Hepatocyte (in vitro differentiated cells): ENCODE results near the gene RASGRF1. TPM values are rescaled to one million over a fixed set of nuclear protein-coding genes. Genes with fewer than 3 reads are reported as not detected.

ENCODE experiments used
- DNase-seq: peaks from one replicate; pipeline ENCODE4 v3.0.0-alpha.2; 2016; ENCODE audit warnings: low spot score
- H2AFZ ChIP-seq: fragments of 200-600 bp; sonication (generic); 2 replicates; pipeline ENCODE4 v1.6.0; 2016; ENCODE audit warnings: antibody characterized with exemption, mild to moderate bottlenecking
- H3K27ac ChIP-seq: fragments of 200-600 bp; sonication (generic); 2 replicates; pipeline ENCODE4 v1.5.1; 2016; ENCODE audit warnings: mild to moderate bottlenecking
- H3K27me3 ChIP-seq: fragments of 200-600 bp; sonication (generic); 2 replicates; pipeline ENCODE4 v1.6.1; 2016
- H3K36me3 ChIP-seq: fragments of 200-600 bp; sonication (generic); replicated peaks from 2 replicates; pipeline ENCODE4 v1.5.1; 2016; ENCODE audit warnings: low read depth; ENCODE audit not compliant: insufficient read depth
- H3K4me1 ChIP-seq: fragments of 200-600 bp; sonication (generic); 2 replicates; pipeline ENCODE4 v1.5.1; 2016; ENCODE audit warnings: mild to moderate bottlenecking, moderate library complexity; ENCODE audit not compliant: insufficient read depth
- H3K4me2 ChIP-seq: fragments of 200-600 bp; sonication (generic); 2 replicates; pipeline ENCODE4 v1.6.0; 2016
- H3K4me3 ChIP-seq: fragments of 200-600 bp; sonication (generic); 2 replicates; pipeline ENCODE4 v1.5.1; 2016; ENCODE audit warnings: mild to moderate bottlenecking
- H3K79me2 ChIP-seq: fragments of 200-600 bp; sonication (generic); 2 replicates; pipeline ENCODE4 v1.6.0; 2017; ENCODE audit warnings: mild to moderate bottlenecking
- H3K9me2 ChIP-seq: fragments of 200-600 bp; sonication (generic); replicated peaks from 2 replicates; pipeline ENCODE4 v1.6.0; 2017; ENCODE audit warnings: mild to moderate bottlenecking; ENCODE audit not compliant: insufficient read depth
- H3K9me3 ChIP-seq: fragments of 200-600 bp; sonication (generic); 2 replicates; pipeline ENCODE4 v1.5.1; 2016; ENCODE audit warnings: low read depth, mild to moderate bottlenecking
- H4K20me1 ChIP-seq: fragments of 200-600 bp; sonication (generic); 2 replicates; pipeline ENCODE4 v1.6.0; 2016; ENCODE audit warnings: mild to moderate bottlenecking; ENCODE audit not compliant: insufficient read depth, poor library complexity, severe bottlenecking
- EZH2 ChIP-seq: fragments of 200-600 bp; sonication (generic); IDR thresholded peaks from 2 replicates; pipeline ENCODE4 v1.6.1; 2016; ENCODE audit warnings: antibody characterized with exemption, mild to moderate bottlenecking, borderline replicate concordance
- EZH2phosphoT487 ChIP-seq: fragments of 200-600 bp; sonication (generic); IDR thresholded peaks from one replicate; pipeline ENCODE4 v1.6.1; 2018; ENCODE audit warnings: antibody characterized with exemption, mild to moderate bottlenecking, low read depth, moderate library complexity; ENCODE audit not compliant: unreplicated experiment, severe bottlenecking
- WGBS: methylation state at CpG from one replicate; pipeline ENCODE4 v1.1.6; 2016; ENCODE audit warnings: low lambda C conversion rate; ENCODE audit errors: missing lambda C conversion rate; 5-methylcytosine and 5-hydroxymethylcytosine counted together
- polyA plus RNA-seq: library from polyadenylated mRNA; unstranded; fragments of >200 nt; fragmentation: Nextera tagmentation; extraction: Ambion mirVana; gene quantifications from 2 replicates; pipeline ENCODE4 v1.2.1, GENCODE V29; 2016
- total RNA-seq: library from RNA; depleted of rRNA; stranded (reverse); fragments of >200 nt; gene quantifications from 2 replicates; pipeline ENCODE4 v1.2.3, GENCODE V29; 2014
- TF ChIP-seq, protein P1 (sequence below): fragments of 200-600 bp; sonication (generic); IDR thresholded peaks from 2 replicates; pipeline ENCODE4 v1.5.1; 2016; ENCODE audit warnings: antibody characterized with exemption, mild to moderate bottlenecking; ENCODE audit not compliant: poor library complexity

Gene RASGRF1
- total and polyA plus RNA-seq, 2 experiments from 2014 or later, result 0.52 to 1.5 TPM

GRCh38 chr15:79018960-79019359 is 71.6 kb downstream of the RASGRF1 start:
- TF ChIP-seq, protein P1, sequence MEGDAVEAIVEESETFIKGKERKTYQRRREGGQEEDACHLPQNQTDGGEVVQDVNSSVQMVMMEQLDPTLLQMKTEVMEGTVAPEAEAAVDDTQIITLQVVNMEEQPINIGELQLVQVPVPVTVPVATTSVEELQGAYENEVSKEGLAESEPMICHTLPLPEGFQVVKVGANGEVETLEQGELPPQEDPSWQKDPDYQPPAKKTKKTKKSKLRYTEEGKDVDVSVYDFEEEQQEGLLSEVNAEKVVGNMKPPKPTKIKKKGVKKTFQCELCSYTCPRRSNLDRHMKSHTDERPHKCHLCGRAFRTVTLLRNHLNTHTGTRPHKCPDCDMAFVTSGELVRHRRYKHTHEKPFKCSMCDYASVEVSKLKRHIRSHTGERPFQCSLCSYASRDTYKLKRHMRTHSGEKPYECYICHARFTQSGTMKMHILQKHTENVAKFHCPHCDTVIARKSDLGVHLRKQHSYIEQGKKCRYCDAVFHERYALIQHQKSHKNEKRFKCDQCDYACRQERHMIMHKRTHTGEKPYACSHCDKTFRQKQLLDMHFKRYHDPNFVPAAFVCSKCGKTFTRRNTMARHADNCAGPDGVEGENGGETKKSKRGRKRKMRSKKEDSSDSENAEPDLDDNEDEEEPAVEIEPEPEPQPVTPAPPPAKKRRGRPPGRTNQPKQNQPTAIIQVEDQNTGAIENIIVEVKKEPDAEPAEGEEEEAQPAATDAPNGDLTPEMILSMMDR, result no peak
- TF ChIP-seq EZH2 (no peak), EZH2phosphoT487 (no peak)
- 73% methylated on average over 4 of the region's 4 CpGs for WGBS

DNA sequence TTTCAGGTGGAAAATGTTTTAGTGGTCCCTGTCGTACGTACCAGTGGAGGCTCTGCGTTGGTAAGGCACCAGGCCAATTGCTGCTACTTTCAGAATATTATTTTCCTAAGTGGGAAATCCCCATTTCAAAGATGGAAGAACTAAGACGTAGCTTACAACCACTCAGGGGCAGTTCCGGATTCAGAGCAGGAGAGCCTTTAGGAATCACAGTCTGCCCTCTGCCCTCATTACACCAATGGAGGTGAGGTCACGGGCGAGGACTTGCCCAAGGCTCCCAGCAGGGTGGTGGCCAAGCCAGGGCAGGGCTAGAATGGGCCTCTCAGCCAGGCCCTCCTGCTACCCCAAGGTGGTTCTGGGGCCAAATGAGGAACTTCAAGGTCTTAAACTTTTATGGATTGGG is 72.6 kb downstream of the RASGRF1 start:
- TF ChIP-seq EZH2, result no peak
- TF ChIP-seq, protein P1, result no peak
- TF ChIP-seq EZH2phosphoT487, result no peak
- H3K27ac ChIP-seq, result no peak overlapping the region
- H3K79me2 ChIP-seq, result no peaks in the 10 kb centered on the region
- no peaks in the 10 kb centered on the region for H3K27me3 ChIP-seq
- H2AFZ ChIP-seq, result no peak overlapping the region
- H3K9me2 ChIP-seq, result no peaks in the 10 kb centered on the region
- H3K9me3 ChIP-seq, result no peaks in the 10 kb centered on the region
- 93% methylated on average over 7 of the region's 7 CpGs for WGBS
- no peak overlapping the region for H3K4me2 ChIP-seq
- no peak for DNase-seq
- no peaks in the 10 kb centered on the region for H3K4me1 ChIP-seq
- no peaks in the 10 kb centered on the region for H4K20me1 ChIP-seq
- no peak overlapping the region for H3K4me3 ChIP-seq
- no peaks in the 10 kb centered on the region for H3K36me3 ChIP-seq

More at GRCh38 chr15:79018960-79019359, 71.6 kb downstream of the RASGRF1 start:
- H2AFZ ChIP-seq, result no peak overlapping the region
- H3K9me2 ChIP-seq, result no peaks in the 10 kb centered on the region
- H3K27me3 ChIP-seq, result no peaks in the 10 kb centered on the region
- H3K4me1 ChIP-seq, result no peaks in the 10 kb centered on the region
- H3K36me3 ChIP-seq, result no peaks in the 10 kb centered on the region
- no peak overlapping the region for H3K4me2 ChIP-seq
- DNase-seq, result no peak
- H3K9me3 ChIP-seq, result no peaks in the 10 kb centered on the region
- no peaks in the 10 kb centered on the region for H4K20me1 ChIP-seq
- no peak overlapping the region for H3K4me3 ChIP-seq
- no peaks in the 10 kb centered on the region for H3K79me2 ChIP-seq
- no peak overlapping the region for H3K27ac ChIP-seq

GRCh38 chr15:79016527-79017170 is 73.9 kb downstream of the RASGRF1 start:
- no peak for TF ChIP-seq EZH2phosphoT487
- no peak for TF ChIP-seq EZH2
- Histone ChIP-seq H3K36me3 (no peaks in the 10 kb centered on the region), H3K9me3 (no peaks in the 10 kb centered on the region), H4K20me1 (no peaks in the 10 kb centered on the region), H3K27ac (no peak overlapping the region), H3K4me3 (no peak overlapping the region), H3K79me2 (no peaks in the 10 kb centered on the region), H3K9me2 (no peaks in the 10 kb centered on the region), H2AFZ (no peak overlapping the region), H3K27me3 (no peaks in the 10 kb centered on the region), H3K4me2 (no peak overlapping the region), H3K4me1 (no peaks in the 10 kb centered on the region)
- no peak for DNase-seq
- WGBS, result 84% methylated on average over 10 of the region's 10 CpGs

DNA sequence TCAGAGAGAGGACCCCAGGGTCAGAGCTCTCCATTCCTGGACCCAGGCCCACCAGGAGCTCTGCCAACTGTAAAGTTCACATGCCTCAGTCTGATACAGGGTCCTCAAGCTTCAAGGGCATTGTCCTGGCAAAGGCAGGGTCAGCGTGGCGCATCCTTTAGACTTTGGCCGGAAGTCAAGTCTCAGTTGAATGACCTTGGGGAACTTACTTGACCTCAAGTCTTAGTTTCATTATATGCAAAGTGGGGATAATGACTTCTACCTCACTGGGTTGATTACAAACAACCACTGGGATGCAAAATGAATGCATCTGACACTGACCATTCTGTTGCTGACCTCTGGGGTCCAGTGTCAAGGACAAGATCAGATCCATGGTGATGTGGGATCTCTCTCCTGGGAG is 75.2 kb downstream of the RASGRF1 start:
- WGBS, result 88% methylated on average over 3 of the region's 3 CpGs
- no peak overlapping the region for H3K4me2 ChIP-seq
- no peak for DNase-seq
- H3K27me3 ChIP-seq, result no peaks in the 10 kb centered on the region
- H3K4me1 ChIP-seq, result no peaks in the 10 kb centered on the region
- no peak overlapping the region for H3K27ac ChIP-seq
- no peak overlapping the region for H3K4me3 ChIP-seq
- H3K36me3 ChIP-seq, result no peaks in the 10 kb centered on the region
- H3K9me3 ChIP-seq, result no peaks in the 10 kb centered on the region
- no peaks in the 10 kb centered on the region for H3K79me2 ChIP-seq
- H2AFZ ChIP-seq, result no peak overlapping the region
- no peaks in the 10 kb centered on the region for H4K20me1 ChIP-seq
- no peak for TF ChIP-seq EZH2
- TF ChIP-seq, protein P1, result no peak
- no peak for TF ChIP-seq EZH2phosphoT487
- H3K9me2 ChIP-seq, result no peaks in the 10 kb centered on the region
